Stimulated activated CD8-positive, alpha-beta memory T cell treated with anti-CD3 and anti-CD28 coated beads, Interleukin-4, amount 100 ng/mL, for 4 hours (primary cell): ENCODE data around the gene CCDC126.
"Not testable (repeated sequence)": the region's sequence is repeated elsewhere in the genome, so short reads cannot be mapped to it uniquely, and the experiment has no call there.

Source experiments
- DNase-seq, 2 donors: peaks; one replicate each; pipeline ENCODE4 v3.0.0-alpha.2; 2020; ENCODE audit warnings: low read depth in 2 of 2, low spot score in 1 of 2

Gene CCDC126, protein sequence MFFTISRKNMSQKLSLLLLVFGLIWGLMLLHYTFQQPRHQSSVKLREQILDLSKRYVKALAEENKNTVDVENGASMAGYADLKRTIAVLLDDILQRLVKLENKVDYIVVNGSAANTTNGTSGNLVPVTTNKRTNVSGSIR

GRCh38 chr7:23597094-23598091 is at the start of gene CCDC126:
Gene CCDC126 (plus strand): TSS chr7:23597382. CDS start chr7:23611316, 13,934 bp downstream.
- DNase-seq: peak; percentile 60 to 68

DNA sequence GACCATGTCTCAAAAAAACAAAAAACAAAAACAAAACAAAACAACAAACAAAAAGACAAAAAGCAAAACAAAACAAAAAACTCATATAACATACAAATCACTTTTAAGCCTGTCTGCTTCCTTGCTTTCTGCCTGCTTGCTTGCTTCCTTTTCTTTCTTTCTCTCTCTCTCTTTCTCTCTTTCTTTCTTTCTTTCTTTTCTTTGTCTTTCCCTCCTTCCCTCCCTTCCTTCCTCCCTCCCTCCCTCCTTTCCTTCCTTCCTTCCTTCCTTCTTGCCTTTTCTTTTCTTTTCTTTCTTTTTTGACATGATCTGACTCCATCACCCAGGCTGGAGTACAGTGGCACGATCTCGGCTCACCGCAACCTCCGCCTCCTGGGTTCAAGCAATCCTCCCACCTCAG is 49.5 kb upstream of the CCDC126 start:
- no peak for DNase-seq

- no peak for DNase-seq
Measured at GRCh38 chr7:23558303-23558702, 38.9 kb upstream of the CCDC126 start.

GRCh38 chr7:23570592-23571200 is 26.5 kb upstream of the CCDC126 start:
- DNase-seq: peak; percentile 24 to 32

- not testable (repeated sequence) for DNase-seq
Measured at GRCh38 chr7:23581975-23582374, 15.2 kb upstream of the CCDC126 start.

- DNase-seq: not testable (repeated sequence)
Measured at GRCh38 chr7:23585304-23585703, 11.9 kb upstream of the CCDC126 start.

- DNase-seq: no peak
Measured at GRCh38 chr7:23586159-23586558, 11.0 kb upstream of the CCDC126 start.

DNA sequence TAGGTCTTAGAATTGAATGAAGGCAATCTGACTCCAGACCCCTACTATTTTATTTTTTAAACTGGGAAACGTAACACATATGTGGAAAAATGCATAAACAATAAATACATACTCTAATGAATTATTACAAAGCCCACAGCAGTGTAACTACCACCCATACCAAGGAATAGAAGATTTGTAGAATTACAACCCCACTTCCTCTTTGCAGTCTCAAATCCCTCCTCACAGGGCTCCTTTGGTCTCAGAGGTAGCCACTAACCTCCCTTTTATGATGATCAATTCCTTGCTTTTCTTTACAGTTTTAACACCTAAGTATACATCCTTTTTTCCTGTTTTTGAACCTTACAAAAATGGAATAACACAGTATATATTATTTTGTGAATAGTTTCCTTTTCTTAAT is 6.7 kb upstream of the CCDC126 start:
- DNase-seq: no peak

DNA sequence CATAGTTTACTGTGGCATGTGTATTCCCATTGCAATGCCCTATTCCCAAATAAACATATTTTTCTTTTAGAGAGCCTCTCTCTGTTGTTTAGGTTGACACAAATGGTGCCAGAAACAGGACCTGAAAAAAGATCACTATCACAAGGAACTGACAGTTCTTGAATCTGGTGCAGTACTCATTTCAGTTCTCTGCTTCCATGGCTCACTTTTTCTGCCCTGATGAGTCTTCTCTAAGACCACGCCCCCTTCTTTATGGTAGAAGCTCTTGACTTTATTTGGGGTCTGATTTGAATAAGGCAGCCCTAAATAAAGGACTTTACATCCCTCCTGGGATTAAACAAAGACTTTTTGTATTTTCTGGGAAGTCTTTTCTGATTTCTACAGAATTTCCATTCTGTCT is 3.5 kb upstream of the CCDC126 start:
- DNase-seq: no peak

DNA sequence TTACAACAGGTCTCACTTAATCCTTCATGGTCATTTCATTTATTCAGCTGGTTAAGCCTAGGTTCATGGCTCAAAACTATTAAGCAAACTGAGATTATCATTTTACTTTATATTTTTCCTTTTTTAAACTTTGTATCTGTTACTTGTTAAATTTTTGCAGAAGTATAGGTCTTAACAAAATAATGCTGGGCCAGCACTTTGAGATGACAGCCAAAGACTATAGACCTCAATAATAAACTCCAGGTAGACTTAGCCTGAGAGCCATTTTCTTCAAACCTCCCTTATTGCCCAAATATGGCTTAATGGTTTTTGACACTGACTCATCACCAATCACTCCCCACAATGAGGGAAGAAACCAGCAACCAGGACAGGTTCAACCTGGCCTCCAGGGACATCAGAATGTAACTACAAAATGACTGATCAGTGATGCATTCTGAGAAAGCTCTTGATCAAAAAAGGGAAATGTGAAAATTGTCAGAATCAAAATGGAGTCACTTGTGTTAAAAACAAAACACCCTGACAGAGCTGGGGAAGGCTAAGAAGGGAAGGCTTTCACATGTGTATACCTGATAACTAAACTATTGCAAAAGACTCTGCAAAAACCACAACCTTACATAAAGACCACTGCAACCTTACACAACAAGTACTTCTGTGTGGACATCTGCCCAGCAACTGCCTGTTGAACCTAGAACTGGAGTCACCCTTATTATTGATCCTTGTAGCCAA is 2.1 kb upstream of the CCDC126 start:
- no peak for DNase-seq

DNA sequence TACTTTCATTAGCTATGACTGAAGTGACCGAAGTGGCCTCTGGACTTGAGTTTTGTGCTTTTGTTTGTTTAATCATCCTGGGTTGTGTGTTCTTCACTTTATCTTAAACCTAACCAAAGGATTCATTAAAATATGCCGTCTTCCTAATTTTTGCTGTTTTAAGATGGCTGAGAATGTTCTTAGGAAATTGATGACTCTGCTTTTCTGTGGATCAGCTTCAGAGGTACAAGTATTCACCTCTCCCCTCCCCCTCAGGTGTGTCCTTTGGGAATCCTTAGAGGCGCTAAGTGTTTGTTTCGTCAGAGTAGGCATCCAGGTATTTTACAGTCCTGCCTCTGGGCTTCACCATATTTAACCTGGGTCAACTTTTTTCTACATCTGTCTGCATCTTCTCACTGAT is 1.1 kb downstream of the CCDC126 start:
- DNase-seq: no peak

DNA sequence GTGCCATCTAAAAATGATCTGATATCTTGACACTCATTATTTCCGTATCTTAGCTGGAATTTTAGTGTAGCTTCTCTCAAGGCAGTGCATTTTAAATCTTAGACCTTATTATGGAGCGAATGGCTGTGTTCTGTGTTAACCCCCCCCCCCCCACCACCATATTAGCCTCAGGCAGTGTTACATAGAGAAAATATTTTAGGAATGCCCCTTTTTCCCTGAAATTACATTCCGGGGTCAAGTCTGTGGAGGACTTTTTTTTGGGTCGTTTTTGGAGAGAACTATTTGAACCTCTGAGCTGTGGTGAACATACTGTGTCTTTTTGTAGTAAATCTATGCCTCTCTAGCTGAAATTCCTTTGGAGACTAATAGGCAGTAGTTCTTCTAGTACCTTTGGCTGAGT is 3.1 kb downstream of the CCDC126 start:
- no peak for DNase-seq

GRCh38 chr7:23603632-23604295 is 6.6 kb downstream of the CCDC126 start:
- no peak for DNase-seq

- DNase-seq: no peak
Measured at GRCh38 chr7:23604296-23604640, 7.1 kb downstream of the CCDC126 start.

- no peak for DNase-seq
Measured at GRCh38 chr7:23607130-23607529, 9.9 kb downstream of the CCDC126 start.

DNA sequence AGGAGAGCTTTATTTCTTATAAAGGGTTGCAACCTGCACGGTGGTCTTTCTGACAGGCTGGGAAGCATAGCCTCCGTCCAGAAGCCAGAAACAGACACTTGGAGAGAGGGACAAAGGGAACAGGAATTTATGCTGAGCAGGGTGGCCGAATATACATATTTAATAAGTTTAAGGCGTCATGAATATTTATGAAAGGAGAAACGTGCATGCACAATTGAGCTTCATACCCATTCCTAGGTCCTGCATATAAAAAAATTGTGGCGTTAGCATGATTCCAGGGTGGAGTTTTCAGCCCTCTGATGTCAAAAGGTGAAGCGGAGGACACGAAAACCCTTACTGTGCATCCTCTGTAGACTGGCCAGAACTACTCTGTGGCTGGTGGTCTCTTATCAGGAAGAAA is 10.7 kb downstream of the CCDC126 start:
- DNase-seq: no peak

DNA sequence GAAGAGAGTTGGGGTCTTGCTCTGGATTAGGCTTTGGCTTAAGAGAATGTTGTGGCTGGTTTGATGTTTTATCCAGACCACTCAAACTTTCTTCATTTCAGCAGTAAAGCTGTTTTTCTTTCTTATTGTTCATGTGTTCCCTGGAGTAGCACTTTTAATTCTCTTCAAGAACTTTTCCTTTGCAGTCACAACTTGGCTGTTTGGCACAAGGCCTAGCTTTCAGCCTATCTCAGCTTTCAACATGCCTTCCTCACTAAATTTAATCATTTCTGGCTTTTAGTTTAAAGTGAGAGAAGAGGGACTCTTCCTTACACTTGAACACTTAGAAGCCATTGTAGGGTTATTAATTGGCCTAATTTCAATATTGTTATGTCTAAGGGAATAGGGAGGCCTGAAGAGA is 18.1 kb downstream of the CCDC126 start:
- no peak for DNase-seq

DNA sequence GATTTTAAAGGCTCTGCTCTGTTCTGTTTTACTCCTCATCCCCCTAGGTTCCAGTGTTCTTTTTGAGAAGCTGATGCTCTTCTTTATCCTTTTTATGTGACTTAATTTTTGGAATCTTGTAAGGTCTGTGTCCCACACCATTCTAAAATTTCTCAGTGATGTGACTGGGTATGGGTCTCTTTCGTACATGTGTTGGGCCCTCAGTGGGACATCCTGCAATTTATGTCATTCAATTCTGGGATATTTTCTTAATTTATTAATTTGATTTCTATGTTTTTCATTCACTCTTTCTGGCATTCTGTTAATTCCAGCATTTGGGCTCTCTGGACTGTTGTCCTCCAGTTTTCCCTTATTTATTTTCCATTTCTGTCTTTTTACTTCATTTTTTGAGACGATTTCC is 19.4 kb downstream of the CCDC126 start:
- no peak for DNase-seq

- no peak for DNase-seq
Measured at GRCh38 chr7:23617482-23617881, 20.3 kb downstream of the CCDC126 start.

GRCh38 chr7:23618241-23618640 is 21.1 kb downstream of the CCDC126 start:
- DNase-seq: no peak

- DNase-seq: no peak
Measured at GRCh38 chr7:23619141-23619540, 22.0 kb downstream of the CCDC126 start.
